AG08395 (cell line): ENCODE results near the gene LRRC4C.
A peak's percentile ranks its signal among the peaks of the same experiment; 100 is the strongest.

Source experiments
- DNase-seq: peaks from one replicate; pipeline ENCODE4 v3.0.0; 2012; ENCODE audit warnings: mixed read lengths, low spot score

LRRC4C gene

DNA sequence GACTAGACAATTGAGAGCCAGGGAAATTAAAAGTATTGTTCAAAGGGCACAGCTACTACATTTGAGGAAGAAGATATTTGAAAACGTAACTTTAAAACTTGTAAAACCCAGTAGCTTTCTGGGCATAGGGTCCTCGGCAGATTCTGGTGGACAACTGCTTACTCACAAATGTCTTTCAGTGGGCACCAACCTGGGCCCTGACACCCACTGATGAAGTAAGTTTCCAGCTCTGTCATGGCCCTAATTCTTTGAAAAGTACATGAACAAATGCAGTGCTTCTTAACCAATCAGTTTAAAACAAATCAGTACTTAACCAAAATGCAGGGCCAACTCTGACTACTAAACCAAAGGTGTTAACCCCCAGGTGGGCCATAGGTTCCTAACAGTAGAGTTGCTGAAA lies 1170.1 kb downstream of the LRRC4C start:
- no peak for DNase-seq

DNA sequence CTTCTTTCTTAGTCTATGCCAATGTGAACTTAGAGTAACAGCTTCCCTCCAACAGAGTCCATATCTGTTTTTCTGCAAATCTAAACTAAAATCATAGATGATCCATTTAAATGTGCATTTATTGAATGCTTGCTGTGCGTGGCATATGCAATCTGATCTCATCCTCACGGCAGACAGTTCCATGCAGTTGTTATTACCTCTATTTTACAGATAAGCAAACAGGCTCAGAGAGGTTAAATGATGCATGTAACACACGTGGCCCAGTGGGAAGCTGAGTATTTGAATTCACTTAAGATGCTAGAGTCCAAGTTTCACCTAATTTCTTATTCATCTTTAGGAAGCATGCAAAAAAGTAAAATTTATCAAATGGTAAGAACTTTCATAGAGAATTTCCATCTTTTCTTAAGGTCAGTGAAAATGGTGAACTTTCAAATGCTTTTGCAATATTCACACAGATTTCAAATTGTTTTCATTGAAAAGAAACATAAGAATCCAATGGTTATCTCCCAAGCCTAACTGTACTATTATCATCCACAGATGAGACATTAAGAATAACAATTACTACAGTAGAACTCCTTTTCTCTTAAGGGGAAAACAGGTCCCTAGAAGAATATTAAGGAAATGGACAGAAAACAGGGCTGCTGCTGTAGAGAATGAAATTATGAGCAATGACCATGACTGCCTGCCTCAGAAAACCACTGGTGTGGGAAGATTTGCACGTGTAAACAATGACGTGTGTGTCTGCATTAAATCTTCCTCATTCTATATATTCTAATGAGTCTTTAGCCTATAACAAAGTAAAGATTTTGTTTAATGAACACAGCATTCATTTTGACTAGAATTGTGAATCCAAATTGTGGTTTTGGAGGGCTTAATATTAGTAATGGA lies 1171.3 kb downstream of the LRRC4C start:
- DNase-seq, result no peak

DNA sequence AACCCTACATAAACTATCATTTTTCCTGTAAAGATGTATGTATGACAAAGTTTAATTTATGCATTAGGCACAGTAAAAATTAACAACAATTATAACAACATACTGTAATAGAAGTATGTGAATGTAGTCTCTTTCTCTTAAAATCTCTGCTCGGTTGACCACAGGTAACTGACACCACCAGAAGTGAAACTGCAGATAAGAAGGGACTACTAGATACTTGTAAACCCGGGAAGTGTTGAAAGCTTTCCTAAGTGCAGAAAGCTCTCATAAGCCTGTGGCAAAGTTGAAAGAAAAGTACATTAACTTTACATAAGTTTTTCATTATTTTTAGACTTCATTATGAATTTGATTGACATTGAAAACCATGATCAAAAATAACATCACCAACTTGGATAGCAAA lies 1173.3 kb downstream of the LRRC4C start:
- no peak for DNase-seq

DNA sequence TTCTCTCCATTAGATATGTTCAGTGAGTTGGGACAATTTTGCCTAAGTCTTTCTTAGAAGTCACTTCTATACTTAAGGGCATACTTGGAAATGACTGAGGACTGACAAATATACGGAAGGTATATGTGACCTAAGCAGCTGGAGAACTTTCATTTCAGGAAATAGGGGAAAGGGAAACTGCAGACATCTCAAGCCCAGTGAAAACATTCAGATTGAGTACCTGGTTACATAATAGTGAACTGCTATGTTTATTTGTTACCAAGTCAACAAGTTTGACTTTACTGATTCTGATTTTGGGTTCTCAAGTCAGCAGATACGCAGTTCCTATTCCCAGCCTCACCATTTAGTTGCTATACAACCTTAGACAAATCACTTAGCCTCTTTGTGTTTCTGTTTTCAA lies 1173.9 kb downstream of the LRRC4C start:
- no peak for DNase-seq

DNA sequence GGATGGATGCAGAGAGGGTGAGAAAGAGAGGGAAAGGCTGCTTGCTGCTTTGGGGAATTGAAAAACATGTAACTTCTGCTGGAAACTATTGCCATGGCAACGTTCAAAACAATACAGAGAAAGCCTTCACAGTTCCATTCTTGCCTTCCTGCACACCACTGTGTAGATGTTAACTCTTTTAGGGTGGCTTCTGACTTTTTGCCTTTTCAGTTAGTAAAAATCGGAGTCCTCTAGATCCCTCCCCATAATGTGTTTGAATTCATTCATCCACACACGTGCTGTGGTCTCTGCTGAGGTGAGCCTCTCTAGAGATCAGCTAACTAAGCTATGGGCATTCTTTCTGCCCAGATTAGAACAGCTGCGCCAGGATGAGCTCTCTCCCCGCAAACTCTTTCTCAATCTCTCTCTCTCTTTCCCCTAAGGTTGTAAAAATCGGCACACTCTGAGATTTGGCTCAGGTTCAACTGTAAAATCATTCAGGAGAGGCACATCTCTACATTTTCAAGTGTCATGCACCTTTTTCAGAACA lies 1178.3 kb downstream of the LRRC4C start:
- no peak for DNase-seq

DNA sequence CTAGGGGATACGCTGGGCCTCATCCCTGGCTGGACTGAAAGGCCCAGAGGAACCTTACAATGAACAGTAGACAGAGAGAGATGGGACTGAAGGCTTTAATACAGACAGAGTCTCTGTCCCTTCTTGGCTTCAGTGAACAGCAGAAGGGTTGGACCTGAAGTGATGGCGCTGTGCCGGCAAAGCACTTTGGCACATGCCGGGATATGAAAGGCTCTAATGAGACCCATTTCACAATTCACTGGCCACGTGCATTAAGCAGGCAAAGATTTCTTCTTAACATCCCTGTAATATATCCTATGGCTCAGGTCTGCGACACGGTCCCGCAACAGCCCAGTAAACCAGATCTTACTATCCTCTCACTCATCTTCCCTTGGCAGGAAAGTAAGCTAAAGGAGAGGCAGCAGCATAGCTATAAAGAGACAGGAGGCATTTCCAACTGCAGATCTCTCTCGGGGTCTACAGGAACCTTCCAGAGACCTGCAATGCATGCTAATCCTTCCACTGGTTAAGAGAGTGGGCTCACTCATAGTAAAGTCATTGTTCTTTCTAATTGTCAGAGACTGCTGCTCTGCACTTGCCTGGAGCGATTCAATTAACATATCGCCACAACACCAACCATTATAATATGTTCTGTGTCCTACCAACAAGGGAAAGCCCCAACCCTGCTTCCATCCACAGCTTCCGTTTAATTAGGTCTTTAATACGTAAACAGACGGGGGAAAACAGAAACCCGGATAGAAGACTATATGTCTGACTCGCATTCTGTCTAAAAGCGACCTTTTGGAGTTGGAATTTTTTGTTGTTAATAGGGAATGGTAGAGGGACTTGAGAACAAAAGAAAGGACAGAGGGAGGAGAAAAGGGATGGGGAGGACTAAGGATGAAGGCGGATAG lies 1179.0 kb downstream of the LRRC4C start:
- no peak for DNase-seq

DNA sequence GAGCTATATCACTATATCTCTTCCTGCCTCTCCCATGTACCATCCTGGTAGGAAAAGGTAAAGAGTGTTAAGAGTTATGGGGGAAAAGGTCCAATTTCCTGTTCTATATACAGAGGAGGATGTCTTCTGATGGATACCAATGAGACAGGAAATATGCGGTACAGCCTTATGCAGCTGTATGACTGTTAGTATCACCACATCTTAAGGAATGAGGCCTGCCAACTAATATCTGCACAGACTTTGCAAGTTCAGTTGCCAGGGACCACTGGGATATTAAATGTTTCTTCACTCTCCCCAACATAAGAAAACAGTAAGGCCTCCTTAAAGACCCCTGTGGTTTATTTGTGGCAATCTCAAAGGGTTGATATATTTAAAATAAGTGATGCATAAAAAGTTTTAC lies 1182.5 kb downstream of the LRRC4C start:
- DNase-seq, result no peak

DNA sequence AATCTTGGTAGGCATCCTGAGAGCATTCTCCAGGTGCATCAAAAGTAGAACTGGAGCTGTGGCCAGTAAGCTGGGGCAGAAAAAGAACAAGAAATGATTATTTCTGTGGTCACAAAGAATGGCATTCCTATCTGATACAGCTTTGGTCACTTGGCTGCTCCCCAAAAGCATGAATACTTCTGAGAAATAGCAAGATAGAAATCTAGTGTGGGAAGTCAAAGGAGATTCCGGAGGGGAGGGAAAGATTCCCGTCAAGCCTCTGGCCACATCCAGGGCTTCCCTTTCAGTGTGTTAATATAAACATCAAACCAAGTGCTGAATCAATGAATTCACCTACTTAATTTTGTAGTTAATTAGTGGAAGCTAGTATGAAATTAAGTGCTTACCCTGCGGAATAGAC lies 1185.4 kb downstream of the LRRC4C start:
- DNase-seq, result peak; percentile 7

DNA sequence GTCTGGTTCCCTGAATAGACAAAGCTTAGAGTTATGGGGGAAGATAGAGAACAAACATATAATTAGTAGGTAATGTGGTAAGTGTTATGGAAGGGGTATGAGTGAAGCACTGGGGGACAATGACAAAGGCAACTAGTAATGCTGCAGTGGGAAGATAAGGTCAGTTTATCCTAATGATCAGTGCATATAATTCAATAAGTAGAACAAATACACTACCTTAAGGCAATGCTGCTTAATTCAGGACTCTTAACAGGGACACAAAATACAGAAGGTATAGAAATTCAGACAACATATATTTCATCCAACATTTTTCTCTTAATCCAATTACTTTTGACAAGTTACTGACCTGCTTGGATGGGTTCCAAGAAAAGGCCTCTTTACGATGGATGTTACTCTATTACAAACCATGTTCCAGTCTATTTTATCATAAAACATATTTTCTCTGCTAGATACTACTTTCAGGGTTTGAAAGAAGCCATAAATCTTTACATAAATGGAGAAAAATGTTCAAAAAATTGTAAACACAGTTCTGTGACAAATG lies 1186.2 kb downstream of the LRRC4C start:
- DNase-seq, result no peak

DNA sequence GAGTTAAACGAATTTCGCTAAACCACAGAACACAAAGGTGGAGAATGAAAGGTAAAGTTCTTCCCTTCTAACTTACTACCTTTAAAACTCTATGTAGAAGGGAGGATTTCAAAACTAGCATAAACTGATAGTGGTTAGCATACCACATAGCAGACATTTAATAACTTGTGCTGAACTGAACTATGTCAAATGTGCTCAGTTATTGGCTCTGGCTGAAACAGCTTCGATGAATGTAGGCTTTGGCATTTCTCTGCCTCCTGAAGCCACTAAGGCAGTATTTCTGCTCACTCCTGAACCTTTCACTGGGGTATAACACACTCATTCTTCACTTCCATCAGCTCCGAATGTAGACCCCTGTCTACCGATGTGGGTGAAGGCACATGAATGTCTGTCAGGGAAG lies 1188.1 kb downstream of the LRRC4C start:
- DNase-seq, result no peak

DNA sequence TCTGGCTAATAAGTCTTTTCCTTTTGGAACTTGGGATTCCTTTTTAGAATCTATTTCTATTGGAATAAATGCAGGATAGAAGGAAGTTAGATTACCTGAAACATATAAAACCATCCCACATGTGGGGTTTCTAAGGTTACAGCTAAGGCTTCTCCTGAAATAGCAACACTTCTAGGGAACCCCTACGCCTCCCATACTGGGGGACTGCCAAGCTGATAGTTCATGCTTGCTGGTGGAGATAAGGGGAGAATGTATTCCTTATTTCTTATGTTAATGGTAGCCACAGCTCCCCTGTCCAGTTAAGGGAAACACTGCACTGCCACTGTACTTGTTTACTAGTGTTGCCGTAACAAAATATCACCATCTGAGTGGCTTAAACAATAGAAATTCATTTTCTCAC lies 1189.6 kb downstream of the LRRC4C start:
- DNase-seq, result no peak

DNA sequence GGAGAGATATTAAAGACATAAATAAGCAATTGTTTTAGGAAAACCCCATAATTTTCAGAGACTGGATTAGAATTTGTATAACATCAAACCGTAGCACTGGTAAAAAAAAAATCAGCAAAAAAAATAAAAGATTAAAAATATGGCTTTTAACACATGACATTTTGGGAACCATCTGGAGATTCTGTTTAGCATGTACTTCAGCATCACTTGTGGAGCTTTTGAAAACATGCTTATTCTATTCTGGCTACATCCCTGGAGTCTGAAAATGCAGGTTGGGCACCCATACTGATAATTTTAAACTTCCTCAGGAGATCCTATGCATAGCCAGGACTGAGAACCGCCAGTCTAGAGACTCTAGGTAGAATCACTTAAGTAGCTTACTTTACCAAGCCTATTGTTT lies 1190.9 kb downstream of the LRRC4C start:
- DNase-seq, result no peak

DNA sequence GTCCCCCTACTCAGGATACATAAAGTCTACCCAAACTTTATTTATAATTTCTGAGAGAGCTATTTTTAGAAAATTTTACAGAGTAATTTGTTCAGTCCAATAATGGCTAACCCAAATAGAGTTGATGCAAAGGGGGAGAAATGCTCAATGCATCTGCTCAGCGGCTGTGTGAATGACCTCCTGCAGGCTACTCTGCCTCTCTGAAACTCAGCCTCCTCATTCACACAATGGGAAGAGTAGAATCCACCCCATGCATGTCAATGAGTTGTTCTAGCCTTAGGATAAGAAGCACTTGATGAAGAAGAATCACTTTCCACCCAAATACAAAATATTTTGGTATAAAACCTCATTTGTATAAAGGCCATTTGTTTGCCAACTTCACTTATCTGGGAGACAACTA lies 1204.0 kb downstream of the LRRC4C start:
- no peak for DNase-seq

DNA sequence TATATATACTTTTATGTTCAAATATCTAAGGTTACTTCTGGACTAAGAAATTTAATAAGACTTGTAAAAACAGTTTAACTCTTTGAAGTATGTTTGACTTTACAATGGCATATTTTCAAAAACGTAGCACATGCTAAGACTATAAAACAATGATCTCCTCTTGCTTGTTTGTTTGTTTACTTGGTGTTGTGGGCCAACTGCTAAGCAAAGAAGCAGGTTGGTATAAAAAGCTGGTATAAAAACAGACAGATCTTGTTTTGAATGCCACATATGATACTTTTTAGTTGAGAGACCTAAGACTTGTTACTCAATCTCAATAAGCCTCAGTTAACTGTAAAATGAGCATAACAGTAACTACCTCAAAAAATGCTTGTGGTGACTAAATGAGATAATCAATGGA lies 1206.3 kb downstream of the LRRC4C start:
- no peak for DNase-seq

DNA sequence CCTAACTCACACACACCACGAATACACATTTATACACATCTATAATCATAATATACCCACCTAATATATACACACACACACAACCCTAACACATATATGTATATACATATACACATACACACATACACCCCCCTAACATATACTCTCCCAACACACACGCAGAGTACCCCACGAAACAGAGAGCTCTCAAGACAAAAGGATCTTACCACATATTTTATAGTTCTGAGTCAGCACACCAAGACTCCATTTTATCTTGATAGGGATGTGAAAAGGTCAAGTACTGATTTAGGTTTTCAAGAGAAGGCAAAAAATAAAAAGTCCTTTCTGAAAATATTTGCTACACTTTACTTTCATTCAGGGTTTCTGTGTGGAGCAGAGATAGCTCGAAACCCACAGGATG lies 1207.2 kb downstream of the LRRC4C start:
- DNase-seq, result no peak

DNA sequence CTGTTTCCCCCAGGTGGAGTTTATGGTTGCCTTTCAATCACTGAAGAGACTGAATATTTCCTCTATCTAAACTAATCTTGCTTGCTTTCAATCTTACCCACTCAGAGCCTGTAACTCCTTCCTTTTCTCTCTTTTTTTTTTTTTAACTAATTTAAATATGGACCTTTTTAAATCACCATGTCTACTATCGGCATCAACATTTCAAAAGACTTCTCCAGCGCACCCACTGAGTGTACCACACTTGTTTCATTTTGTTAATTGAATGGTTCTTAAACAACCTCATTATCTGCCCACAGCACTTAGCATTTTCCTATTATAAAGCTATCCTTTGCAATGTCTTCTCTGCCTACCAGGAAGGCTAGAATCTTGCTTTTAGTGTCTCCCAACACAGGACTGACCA lies 1212.5 kb downstream of the LRRC4C start:
- DNase-seq, result no peak

DNA sequence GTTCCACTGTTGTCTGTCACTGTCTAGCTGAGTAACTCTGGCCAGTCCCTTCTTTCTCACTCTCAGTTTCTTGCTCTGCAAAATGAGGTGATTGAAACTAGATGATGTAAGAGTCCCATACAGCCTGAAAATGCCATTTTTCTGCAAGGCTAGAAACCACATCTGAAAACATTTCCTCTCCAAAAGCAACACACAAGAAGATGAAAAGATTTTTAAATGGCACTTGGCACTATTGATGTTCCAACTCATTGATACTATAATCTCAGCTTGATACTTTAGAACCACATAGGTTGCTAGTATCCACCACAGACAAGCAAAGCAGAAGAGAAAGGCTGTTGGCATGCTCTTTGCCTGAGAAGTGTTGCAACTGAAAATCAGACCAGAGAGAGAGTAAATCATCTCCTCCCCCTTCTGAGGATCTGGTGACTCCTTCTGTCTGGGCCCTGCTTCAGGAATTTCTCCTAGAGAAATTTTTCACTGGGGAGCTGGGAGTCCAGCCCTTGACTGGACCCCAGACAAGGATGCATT lies 1217.9 kb downstream of the LRRC4C start:
- DNase-seq, result no peak

DNA sequence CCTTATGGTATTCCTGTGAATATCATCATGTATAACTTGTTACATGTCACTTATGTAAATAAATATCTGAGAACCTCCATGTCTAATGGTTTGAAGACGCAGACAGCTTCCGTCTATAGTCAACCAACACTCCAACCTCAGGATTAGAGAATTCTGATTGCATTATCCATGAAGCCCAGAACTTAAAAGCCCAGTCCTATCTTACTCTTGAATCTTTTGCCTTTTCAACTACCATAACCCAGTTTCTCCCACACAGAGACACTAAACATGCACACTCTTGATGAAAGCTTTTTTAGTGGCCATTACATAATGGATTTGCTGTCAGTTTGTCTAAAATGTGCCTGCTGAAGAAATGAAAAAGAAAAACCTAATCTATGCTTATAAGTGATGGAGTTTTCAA lies 1219.2 kb downstream of the LRRC4C start:
- no peak for DNase-seq

DNA sequence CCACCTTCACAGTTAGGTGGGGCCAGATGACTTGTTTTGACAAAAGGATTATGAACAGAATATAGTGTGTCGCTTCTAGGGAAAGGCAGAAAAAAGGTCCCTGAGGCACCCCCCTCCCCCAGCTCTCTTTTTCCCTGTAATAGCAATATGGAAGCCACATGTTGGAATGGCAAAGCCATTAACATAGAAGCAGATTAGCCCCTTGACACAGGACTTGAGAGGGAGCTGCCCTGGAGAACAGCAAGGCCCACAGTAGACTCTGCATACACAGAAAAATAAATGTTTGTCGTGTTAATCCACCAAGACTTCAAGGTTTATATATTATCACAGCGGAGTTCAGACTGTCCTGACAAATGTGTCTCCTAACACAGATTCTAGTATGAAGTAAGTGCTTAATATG lies 1222.9 kb downstream of the LRRC4C start:
- DNase-seq, result no peak

DNA sequence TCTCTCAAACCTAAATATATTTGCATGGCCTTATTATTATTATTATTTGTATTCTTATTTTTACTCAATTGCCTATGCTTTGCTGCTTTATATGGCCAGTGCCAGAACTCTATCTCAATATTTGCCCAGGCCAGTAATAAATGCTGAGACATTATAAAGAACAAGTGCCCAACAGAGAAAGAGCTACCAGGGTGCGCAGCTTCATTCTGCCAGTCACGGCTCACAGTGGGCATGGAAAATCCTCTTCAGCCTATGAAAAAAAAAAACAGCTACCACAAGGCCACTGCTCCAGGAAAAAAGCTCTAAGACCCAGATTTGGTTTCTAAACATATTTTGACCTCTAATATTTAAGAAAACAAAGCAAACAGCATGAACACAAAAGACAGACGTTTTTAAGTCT lies 1223.6 kb downstream of the LRRC4C start:
- no peak for DNase-seq

DNA sequence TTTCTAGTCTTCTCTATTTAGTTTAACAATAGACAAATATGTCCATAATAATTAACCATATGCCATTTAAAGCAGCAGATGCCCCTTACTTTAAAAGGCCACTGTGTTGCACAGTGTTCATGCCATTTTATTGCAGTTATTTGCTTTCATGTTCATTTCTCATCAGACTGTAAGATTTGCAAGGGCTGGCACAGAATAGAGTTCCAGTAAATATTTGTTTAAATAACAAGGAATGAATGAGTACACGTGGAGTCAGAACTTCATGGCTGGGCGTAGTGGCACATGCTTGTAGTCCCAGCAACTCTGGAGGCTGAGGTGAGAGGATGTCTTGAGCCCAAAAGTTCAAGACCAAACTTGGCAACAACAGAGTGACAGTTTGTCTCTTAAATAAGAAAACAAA lies 1228.6 kb downstream of the LRRC4C start:
- no peak for DNase-seq

DNA sequence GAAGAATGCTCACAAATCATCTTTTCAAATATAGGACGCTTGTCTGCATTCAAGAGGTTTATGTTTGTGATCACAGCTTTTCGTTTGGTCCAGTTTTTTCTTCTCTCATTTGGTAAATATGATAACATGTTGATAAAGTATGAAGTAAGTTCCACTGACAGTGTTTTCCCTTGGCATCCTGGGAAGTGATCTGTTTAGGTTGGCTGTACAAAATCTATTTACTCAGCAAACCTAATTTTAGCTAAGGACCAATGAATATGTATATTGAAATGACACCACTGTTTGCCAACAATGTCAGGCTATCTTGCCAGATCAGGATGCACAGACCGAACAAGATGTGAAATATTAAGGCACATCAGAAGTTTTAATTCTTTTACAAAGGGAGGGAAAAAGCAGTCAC lies 1230.8 kb downstream of the LRRC4C start:
- DNase-seq, result no peak
